Spinal cord (tissue), 10 donors: Measurements from ENCODE around the gene DIP2C. TPM values are rescaled to one million over a fixed set of nuclear protein-coding genes. Genes with fewer than 3 reads are reported as not detected.

Source experiments
- DNase-seq, 6 donors: peaks; one replicate each; pipeline versions ENCODE4 v3.0.0 to v3.0.0-alpha.2; 2013 to 2015; ENCODE audit warnings: low spot score in 6 of 6, low read depth in 4 of 6
- H3K27ac ChIP-seq: one replicate; pipeline ENCODE4 v1.5.1; 2013; ENCODE audit warnings: low read depth, low read length, control low read depth
- H3K27me3 ChIP-seq: one replicate; pipeline ENCODE4 v1.6.1; 2013; ENCODE audit warnings: low read length; ENCODE audit not compliant: control insufficient read depth, insufficient read depth
- H3K36me3 ChIP-seq: one replicate; pipeline ENCODE4 v1.6.1; 2013; ENCODE audit warnings: low read length; ENCODE audit not compliant: control insufficient read depth, insufficient read depth
- H3K4me1 ChIP-seq: one replicate; pipeline ENCODE4 v1.6.1; 2013; ENCODE audit warnings: low read length; ENCODE audit not compliant: control insufficient read depth, insufficient read depth
- H3K4me3 ChIP-seq: one replicate; pipeline ENCODE4 v1.5.1; 2013; ENCODE audit warnings: low read depth, low read length, control low read depth
- H3K9me3 ChIP-seq: one replicate; pipeline ENCODE4 v1.6.1; 2013; ENCODE audit warnings: low read length; ENCODE audit not compliant: control insufficient read depth, insufficient read depth
- WGBS: methylation state at CpG from one replicate; pipeline ENCODE4 v1.1.5; 2013; ENCODE audit warnings: missing lambda C conversion rate; ENCODE audit not compliant: insufficient coverage; 5-methylcytosine and 5-hydroxymethylcytosine counted together
- polyA plus RNA-seq, 2 donors: library from polyadenylated mRNA; unstranded; fragments of 120-200 nt; gene quantifications; one replicate each; pipeline ENCODE4 v1.2.1, GENCODE V29; 2013; ENCODE audit not compliant: insufficient read length in 2 of 2
- total RNA-seq, 2 donors: library from RNA; depleted of rRNA in 1 of 2; stranded (reverse); fragments of 120-200 nt in 1 of 2; fragments of >200 nt in 1 of 2; gene quantifications; one replicate each; pipeline versions ENCODE4 v1.2.3 to v1.2.4, GENCODE V29; 2013 to 2014
- donor health status: healthy.

Gene DIP2C
- total and polyA plus RNA-seq, 4 donors: 15.4 to 36.3 (median 29.3) TPM

DNA sequence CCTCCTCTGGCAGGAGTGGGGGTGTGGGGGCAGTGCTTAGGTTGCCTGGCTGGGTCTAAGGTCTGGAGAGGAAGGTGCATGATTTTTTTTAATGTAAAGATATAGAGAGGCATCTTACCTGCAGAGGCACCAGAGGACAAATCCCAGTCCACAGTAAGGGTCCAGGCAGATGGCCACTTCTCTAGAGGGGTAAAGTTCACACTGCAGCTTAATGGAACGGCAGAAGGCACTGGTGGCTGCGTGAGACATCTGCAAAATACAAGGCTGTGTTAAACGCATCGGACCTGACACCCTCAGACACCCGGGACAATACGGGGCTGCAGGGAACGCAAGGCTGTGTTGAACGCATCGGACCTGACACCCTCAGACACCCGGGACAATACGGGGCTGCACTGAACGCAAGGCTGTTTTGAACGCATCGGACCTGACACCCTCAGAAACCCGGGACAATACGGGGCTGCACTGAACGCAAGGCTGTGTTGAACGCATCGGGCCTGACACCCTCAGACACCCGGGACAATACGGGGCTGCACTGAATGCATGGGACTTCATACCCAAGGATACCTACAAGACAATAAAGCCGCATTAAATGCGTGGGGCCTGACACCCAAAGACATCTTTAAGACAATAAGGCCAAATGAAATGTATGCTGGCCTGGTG, 348.3 kb downstream of the DIP2C start:
- 94% methylated on average over 23 of the region's 23 CpGs for WGBS
- no peak overlapping the region for H3K27ac ChIP-seq
- no peaks in the 10 kb centered on the region for H3K4me1 ChIP-seq
- H3K36me3 ChIP-seq: peaks cover 64% of the 10 kb centered on the region
- H3K4me3 ChIP-seq: no peak overlapping the region
- H3K27me3 ChIP-seq: no peaks in the 10 kb centered on the region
- no peaks in the 10 kb centered on the region for H3K9me3 ChIP-seq
- no peak for DNase-seq

DNA sequence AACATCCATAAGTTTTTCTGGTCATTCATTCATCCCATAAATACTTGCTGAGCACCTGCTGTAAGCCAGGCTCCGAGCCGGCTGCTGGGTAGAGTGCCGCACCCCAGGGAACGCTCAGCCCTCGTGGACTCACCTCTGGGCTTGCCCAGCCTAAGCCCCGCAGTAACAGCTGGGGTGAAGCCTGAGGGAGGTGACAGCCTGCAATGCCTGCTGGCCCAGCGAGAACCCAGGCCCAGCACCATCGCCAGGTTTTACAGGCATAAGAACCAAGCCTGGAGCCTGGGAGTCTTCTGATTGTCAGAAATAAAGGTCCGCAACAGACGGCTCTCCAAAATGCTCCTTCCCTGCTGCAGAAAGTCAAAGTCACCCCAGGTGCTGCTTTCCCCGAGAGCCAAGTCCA, 348.8 kb downstream of the DIP2C start:
- Histone ChIP-seq H3K4me1 (no peaks in the 10 kb centered on the region), H3K4me3 (no peak overlapping the region), H3K9me3 (no peaks in the 10 kb centered on the region), H3K27me3 (no peaks in the 10 kb centered on the region), H3K27ac (no peak overlapping the region), H3K36me3 (peaks cover 66% of the 10 kb centered on the region)
- DNase-seq: no peak
- WGBS: 81% methylated on average over 11 of the region's 11 CpGs

DNA sequence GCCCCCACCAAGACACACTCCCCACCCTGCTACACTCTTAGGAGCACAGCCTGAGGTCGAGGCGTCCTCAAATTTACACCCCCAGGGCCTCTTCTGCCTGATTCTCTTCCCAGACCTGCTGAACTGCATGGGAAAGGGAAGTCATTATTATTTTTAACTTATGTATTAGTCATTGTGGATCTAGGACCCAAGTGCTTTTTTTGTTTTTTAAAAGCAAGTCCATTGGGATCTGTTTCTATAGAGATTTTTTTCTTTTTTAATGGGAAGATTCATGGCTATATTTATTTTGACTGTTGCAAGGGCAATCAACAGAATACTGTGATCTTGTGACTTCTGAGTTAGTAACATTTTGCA, 350.5 kb downstream of the DIP2C start:
- no peaks in the 10 kb centered on the region for H3K4me1 ChIP-seq
- no peak overlapping the region for H3K27ac ChIP-seq
- no peak overlapping the region for H3K4me3 ChIP-seq
- no peaks in the 10 kb centered on the region for H3K27me3 ChIP-seq
- H3K9me3 ChIP-seq: no peaks in the 10 kb centered on the region
- DNase-seq: no peak
- no CpG with 5 or more reads among the region's 2 CpGs for WGBS
- peaks cover 56% of the 10 kb centered on the region for H3K36me3 ChIP-seq

DNA sequence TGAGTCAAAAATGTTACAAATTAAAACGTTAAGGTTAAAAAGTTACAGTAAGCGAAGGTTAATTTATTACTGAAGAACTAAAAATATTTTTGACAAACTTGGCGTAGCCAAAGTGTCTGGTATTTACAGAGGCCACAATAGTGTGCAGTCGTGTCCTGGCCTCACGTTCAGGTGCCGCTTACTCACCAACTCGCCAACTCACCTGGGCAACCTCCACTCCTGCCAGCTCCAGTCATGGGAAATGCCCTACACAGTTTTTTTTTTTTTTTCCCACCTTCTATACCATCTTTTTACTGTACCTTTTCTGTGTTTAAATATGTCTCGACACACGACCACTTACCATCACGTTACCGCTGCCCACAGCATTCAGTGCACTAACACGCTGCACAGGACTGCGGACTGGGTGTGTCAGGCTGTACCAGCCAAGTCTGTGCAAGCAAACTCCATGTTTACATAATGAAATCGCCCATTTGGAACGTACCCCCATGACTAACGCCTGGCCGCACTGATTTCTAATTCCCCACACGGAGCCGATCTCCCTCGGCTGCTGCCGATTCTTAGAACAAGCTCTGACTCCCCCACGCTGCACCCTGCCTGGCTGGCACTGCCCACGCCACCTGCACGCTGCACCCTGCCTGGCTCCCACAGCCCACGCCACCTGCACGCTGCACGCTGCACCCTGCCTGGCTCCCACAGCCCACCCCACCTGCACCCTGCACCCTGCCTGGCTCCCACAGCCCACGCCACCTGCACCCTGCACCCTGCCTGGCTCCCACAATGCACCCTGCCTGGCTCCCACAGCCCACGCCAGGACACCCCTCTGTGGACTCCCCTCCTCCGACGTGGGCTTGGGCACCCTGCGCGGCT, 351.1 kb downstream of the DIP2C start:
- DNase-seq: peak in 2 of 6 donors; percentile 19 to 34
- Histone ChIP-seq H3K27ac (no peak overlapping the region), H3K4me3 (no peak overlapping the region), H3K9me3 (no peaks in the 10 kb centered on the region), H3K36me3 (peaks cover 56% of the 10 kb centered on the region), H3K27me3 (no peaks in the 10 kb centered on the region), H3K4me1 (no peaks in the 10 kb centered on the region)
- 70% methylated on average over 32 of the region's 33 CpGs for WGBS

DNA sequence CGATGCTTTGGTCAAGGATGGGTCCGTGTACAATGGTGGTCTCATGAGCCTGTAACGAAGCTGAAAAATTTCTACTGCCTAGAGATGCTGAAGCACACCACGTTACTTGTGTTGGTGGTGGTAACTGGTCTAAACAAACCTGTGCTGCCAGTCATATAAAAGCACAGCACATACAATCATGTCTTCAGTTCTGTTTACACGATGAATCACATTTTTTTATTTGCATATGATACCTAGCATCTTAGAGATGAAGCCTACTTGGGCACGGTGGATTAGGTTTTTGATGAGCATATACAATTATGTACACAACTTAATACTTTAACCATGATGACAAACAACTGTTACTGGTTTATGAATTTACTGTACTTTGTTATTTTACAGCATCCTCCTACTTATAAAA, 353.2 kb downstream of the DIP2C start:
- DNase-seq: no peak
- Histone ChIP-seq H3K9me3 (no peaks in the 10 kb centered on the region), H3K27ac (no peak overlapping the region), H3K4me3 (no peak overlapping the region), H3K36me3 (peaks cover 38% of the 10 kb centered on the region), H3K27me3 (no peaks in the 10 kb centered on the region), H3K4me1 (no peaks in the 10 kb centered on the region)
- WGBS: no CpG with 5 or more reads among the region's 6 CpGs

DNA sequence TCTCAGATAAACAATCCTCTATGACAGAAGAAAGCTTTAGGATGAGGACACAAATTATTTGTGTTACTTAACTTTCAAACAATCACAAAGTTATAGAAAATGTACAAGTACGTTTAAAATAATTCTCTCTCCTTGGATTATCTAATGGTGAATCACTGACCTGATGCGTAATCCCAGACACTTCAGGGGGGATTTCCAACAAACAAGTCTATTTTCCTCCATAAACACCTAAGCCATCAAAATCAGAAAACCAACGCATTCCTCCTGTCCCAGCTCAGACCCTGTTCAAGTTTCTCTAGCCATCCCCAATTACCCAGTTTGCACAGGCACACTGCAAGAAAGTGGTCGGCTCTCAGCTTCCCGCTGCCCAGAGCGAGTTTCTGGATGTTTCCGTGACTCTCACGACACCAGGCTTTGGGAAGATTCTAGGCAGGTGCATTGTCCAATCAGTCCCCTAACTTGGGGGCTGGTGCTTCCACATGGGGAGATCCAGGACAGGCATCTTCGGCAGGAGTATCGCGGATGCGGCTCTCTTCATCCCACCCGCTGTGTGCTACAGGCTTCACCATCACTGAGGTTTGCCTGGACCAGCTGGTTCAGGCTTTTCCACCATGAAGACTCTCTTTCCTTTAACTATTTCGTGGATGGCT, 354.2 kb downstream of the DIP2C start:
- no peak overlapping the region for H3K27ac ChIP-seq
- DNase-seq: no peak
- no peak overlapping the region for H3K4me3 ChIP-seq
- H3K9me3 ChIP-seq: no peaks in the 10 kb centered on the region
- no peaks in the 10 kb centered on the region for H3K4me1 ChIP-seq
- H3K27me3 ChIP-seq: no peaks in the 10 kb centered on the region
- 90% methylated on average over 13 of the region's 14 CpGs for WGBS
- H3K36me3 ChIP-seq: peaks cover 30% of the 10 kb centered on the region

DNA sequence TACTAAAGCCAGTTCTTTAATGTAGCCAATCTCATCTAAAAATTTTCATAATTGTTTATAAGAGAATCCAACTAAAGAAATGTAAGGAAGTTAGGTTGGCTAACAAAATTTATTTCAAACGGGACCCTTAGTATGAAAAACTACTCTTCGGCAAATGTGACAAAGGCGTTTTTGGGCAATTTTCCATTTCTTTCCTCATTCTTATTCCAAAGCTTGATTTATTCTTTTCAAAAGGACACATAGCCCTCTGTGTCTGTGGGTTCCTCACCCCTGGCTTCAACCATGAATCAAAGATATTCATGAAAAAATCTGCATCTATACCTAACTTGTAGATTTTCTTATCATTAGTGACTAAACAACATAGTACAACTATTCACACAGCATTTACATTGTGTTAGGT, 358.3 kb downstream of the DIP2C start:
- 80% methylated on average over 2 of the region's 3 CpGs for WGBS
- Histone ChIP-seq H3K36me3 (peaks cover 24% of the 10 kb centered on the region), H3K4me1 (peaks cover 5% of the 10 kb centered on the region), H3K9me3 (no peaks in the 10 kb centered on the region), H3K27me3 (no peaks in the 10 kb centered on the region), H3K4me3 (no peak overlapping the region), H3K27ac (no peak overlapping the region)
- peak in 1 of 6 donors; percentile 37 for DNase-seq

DNA sequence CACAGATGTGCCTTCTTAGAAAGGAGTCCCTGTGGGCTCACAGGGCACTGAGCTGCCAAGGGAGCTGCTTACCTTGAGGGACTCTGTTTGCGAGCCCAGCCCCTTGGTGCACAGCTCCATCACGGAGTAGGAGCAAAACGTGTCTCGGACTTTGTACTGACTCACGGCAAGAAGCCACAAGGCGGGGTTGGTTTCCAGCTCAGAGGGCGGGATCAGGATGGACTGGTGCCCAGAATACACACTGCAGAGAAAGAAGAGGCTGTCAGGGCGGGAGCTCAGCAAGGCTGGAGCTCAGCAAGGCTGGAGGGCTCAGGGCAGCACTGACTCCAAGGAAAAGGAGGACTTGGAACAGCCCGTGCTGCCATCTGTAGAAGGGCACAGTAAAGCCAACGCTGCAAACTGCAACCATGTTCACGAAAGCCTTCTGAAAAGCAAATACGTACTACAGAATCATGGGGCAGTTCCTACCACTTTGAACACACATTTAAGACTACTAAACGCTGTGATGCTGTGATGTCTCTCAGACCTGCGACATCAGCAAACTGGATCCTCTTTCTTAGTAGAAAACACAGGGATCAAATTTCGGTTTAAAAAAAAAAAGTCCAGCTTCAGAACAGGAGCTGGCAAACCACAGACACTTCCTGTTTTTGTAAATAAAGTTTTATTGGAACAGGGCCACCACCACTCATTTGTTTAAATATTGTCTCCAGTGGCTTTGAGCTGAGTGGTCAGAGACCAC, 359.9 kb downstream of the DIP2C start:
- 29% methylated on average over 12 of the region's 15 CpGs for WGBS
- H3K4me3 ChIP-seq: no peak overlapping the region

More for the DNA sequence above, 359.9 kb downstream of the DIP2C start:
- H3K27me3 ChIP-seq: no peaks in the 10 kb centered on the region
- peak; percentile 38 to 92 (median 64) for DNase-seq
- H3K4me1 ChIP-seq: peaks cover 5% of the 10 kb centered on the region
- peaks cover 32% of the 10 kb centered on the region for H3K36me3 ChIP-seq
- no peak overlapping the region for H3K27ac ChIP-seq
- no peaks in the 10 kb centered on the region for H3K9me3 ChIP-seq
